T-helper 17 cell (primary cell): Measurements from ENCODE around the gene AADACL4. TPM values are rescaled to one million over a fixed set of nuclear protein-coding genes. Genes with fewer than 3 reads are reported as not detected.
A peak's percentile ranks its signal among the peaks of the same experiment; 100 is the strongest.

Experiments
- ATAC-seq: fragments of 150-1000 bp; cut with Tn5 transposase; 2 replicates; pipeline ENCODE4 v1.10.0; 2021; ENCODE audit warnings: mild to moderate bottlenecking, moderate library complexity
- DNase-seq, 3 donors: peaks; one replicate each; pipeline versions ENCODE4 v3.0.0 to v3.0.0-alpha.2; 2020 to 2021
- H3K9me3 ChIP-seq: one replicate; pipeline ENCODE4 v1.7.0; 2013; ENCODE audit warnings: low read length, mild to moderate bottlenecking; ENCODE audit not compliant: control insufficient read depth, poor library complexity, severe bottlenecking
- H3K27ac Mint-ChIP-seq: one replicate; pipeline ENCODE4 v1.8.0; 2022; ENCODE audit warnings: mild to moderate bottlenecking, moderate library complexity, mixed read lengths
- H3K27me3 Mint-ChIP-seq: one replicate; pipeline ENCODE4 v1.8.0; 2022; ENCODE audit warnings: mixed read lengths
- H3K36me3 Mint-ChIP-seq: one replicate; pipeline ENCODE4 v1.8.0; 2022; ENCODE audit warnings: low read depth, mixed read lengths
- H3K4me1 Mint-ChIP-seq: one replicate; pipeline ENCODE4 v1.8.0; 2022; ENCODE audit warnings: mild to moderate bottlenecking, mixed read lengths
- H3K4me3 Mint-ChIP-seq: one replicate; pipeline ENCODE4 v1.8.0; 2022; ENCODE audit warnings: mild to moderate bottlenecking, moderate library complexity, mixed read lengths
- total RNA-seq, 4 donors: library from RNA in 2 of 4; stranded (reverse) in 2 of 4; gene quantifications; one replicate each; pipeline ENCODE4 v1.2.3 and lab custom pipeline; 2022 to 2026

The AADACL4 gene
- not detected for total RNA-seq
- 0 reads per million in 2 donors for total RNA-seq (lab: John Stamatoyannopoulos, UW)

GRCh38 chr1:12643785-12644184, at the start of gene AADACL4:
Gene AADACL4 (plus strand): TSS chr1:12644085. CDS start chr1:12644547, 462 bp downstream.
- Mint-ChIP-seq H3K27me3 (peaks cover 17% of the 10 kb centered on the region), H3K4me3 (no peak within 1 kb of the TSS), H3K27ac (no peak within 1 kb of the TSS), H3K36me3 (peaks cover 4% of the 10 kb centered on the region), H3K4me1 (peaks cover 7% of the 10 kb centered on the region)
- H3K9me3 ChIP-seq = peaks cover 7% of the 10 kb centered on the region
- ATAC-seq (no peak), DNase-seq (no peak)

GRCh38 chr1:12594490-12594889, 49.4 kb upstream of the AADACL4 start:
- Mint-ChIP-seq H3K27ac (peak overlapping the region; percentile 78), H3K4me3 (peak overlapping the region; percentile 79), H3K36me3 (peaks cover 7% of the 10 kb centered on the region), H3K27me3 (no peaks in the 10 kb centered on the region), H3K4me1 (peaks cover 31% of the 10 kb centered on the region)
- no peaks in the 10 kb centered on the region for H3K9me3 ChIP-seq
- DNase-seq = no peak
- ATAC-seq = no peak

- Mint-ChIP-seq H3K27me3 (no peaks in the 10 kb centered on the region), H3K27ac (peak overlapping the region; percentile 78), H3K4me3 (peak overlapping the region; percentile 79), H3K36me3 (peaks cover 7% of the 10 kb centered on the region), H3K4me1 (peaks cover 35% of the 10 kb centered on the region)
- peak; percentile 48 for ATAC-seq
- no peak for DNase-seq
- no peaks in the 10 kb centered on the region for H3K9me3 ChIP-seq
Observed at GRCh38 chr1:12594966-12595756, 48.7 kb upstream of the AADACL4 start.

GRCh38 chr1:12595757-12596006, 48.2 kb upstream of the AADACL4 start:
- no peak overlapping the region for H3K27ac Mint-ChIP-seq
- DNase-seq (no peak), ATAC-seq (no peak)
- peaks cover 36% of the 10 kb centered on the region for H3K4me1 Mint-ChIP-seq
- no peaks in the 10 kb centered on the region for H3K9me3 ChIP-seq
- peaks cover 7% of the 10 kb centered on the region for H3K36me3 Mint-ChIP-seq
- peak overlapping the region; percentile 21 for H3K4me3 Mint-ChIP-seq
- H3K27me3 Mint-ChIP-seq = no peaks in the 10 kb centered on the region

GRCh38 chr1:12596007-12596821, 47.7 kb upstream of the AADACL4 start:
- ATAC-seq = peak; percentile 45
- peaks cover 7% of the 10 kb centered on the region for H3K36me3 Mint-ChIP-seq
- H3K4me3 Mint-ChIP-seq = peak overlapping the region; percentile 19
- peaks cover 38% of the 10 kb centered on the region for H3K4me1 Mint-ChIP-seq
- no peak for DNase-seq
- no peaks in the 10 kb centered on the region for H3K9me3 ChIP-seq
- H3K27me3 Mint-ChIP-seq = no peaks in the 10 kb centered on the region
- H3K27ac Mint-ChIP-seq = no peak overlapping the region

GRCh38 chr1:12597792-12598191, 46.1 kb upstream of the AADACL4 start:
- Mint-ChIP-seq H3K4me3 (peak overlapping the region; percentile 47), H3K36me3 (peaks cover 5% of the 10 kb centered on the region), H3K27ac (peak overlapping the region; percentile 47), H3K27me3 (no peaks in the 10 kb centered on the region), H3K4me1 (peaks cover 42% of the 10 kb centered on the region)
- DNase-seq = no peak
- no peaks in the 10 kb centered on the region for H3K9me3 ChIP-seq
- ATAC-seq = no peak

- DNase-seq (no peak), ATAC-seq (no peak)
- peaks cover 44% of the 10 kb centered on the region for H3K4me1 Mint-ChIP-seq
- H3K4me3 Mint-ChIP-seq = no peak overlapping the region
- H3K27me3 Mint-ChIP-seq = no peaks in the 10 kb centered on the region
- no peak overlapping the region for H3K27ac Mint-ChIP-seq
- no peaks in the 10 kb centered on the region for H3K9me3 ChIP-seq
- peaks cover 5% of the 10 kb centered on the region for H3K36me3 Mint-ChIP-seq
Observed at GRCh38 chr1:12598974-12599373, 44.9 kb upstream of the AADACL4 start.

GRCh38 chr1:12599657-12600056, 44.2 kb upstream of the AADACL4 start:
- no peak overlapping the region for H3K27ac Mint-ChIP-seq
- H3K4me3 Mint-ChIP-seq = no peak overlapping the region
- ATAC-seq (no peak), DNase-seq (no peak)
- H3K27me3 Mint-ChIP-seq = no peaks in the 10 kb centered on the region
- H3K9me3 ChIP-seq = no peaks in the 10 kb centered on the region
- H3K4me1 Mint-ChIP-seq = peaks cover 45% of the 10 kb centered on the region
- H3K36me3 Mint-ChIP-seq = peaks cover under 1% of the 10 kb centered on the region

GRCh38 chr1:12600335-12600734, 43.5 kb upstream of the AADACL4 start:
- Mint-ChIP-seq H3K27me3 (no peaks in the 10 kb centered on the region), H3K4me1 (peaks cover 41% of the 10 kb centered on the region), H3K36me3 (no peaks in the 10 kb centered on the region), H3K4me3 (no peak overlapping the region), H3K27ac (peak overlapping the region; percentile 97)
- H3K9me3 ChIP-seq = no peaks in the 10 kb centered on the region
- ATAC-seq = no peak
- no peak for DNase-seq

GRCh38 chr1:12600880-12601633, 42.8 kb upstream of the AADACL4 start:
- Mint-ChIP-seq H3K27ac (peak overlapping the region; percentile 97), H3K4me3 (no peak overlapping the region), H3K27me3 (no peaks in the 10 kb centered on the region), H3K36me3 (no peaks in the 10 kb centered on the region), H3K4me1 (peaks cover 41% of the 10 kb centered on the region)
- peak in 2 of 3 donors; percentile 38 to 57 for DNase-seq
- peak; percentile 32 for ATAC-seq
- no peaks in the 10 kb centered on the region for H3K9me3 ChIP-seq

- no peak for DNase-seq
- no peaks in the 10 kb centered on the region for H3K27me3 Mint-ChIP-seq
- peaks cover 41% of the 10 kb centered on the region for H3K4me1 Mint-ChIP-seq
- no peak overlapping the region for H3K4me3 Mint-ChIP-seq
- H3K27ac Mint-ChIP-seq = peak overlapping the region; percentile 97
- H3K9me3 ChIP-seq = no peaks in the 10 kb centered on the region
- no peaks in the 10 kb centered on the region for H3K36me3 Mint-ChIP-seq
- no peak for ATAC-seq
Observed at GRCh38 chr1:12601700-12602658, 41.9 kb upstream of the AADACL4 start.

GRCh38 chr1:12602659-12603024, 41.2 kb upstream of the AADACL4 start:
- no peak for ATAC-seq
- no peak overlapping the region for H3K4me3 Mint-ChIP-seq
- H3K36me3 Mint-ChIP-seq = no peaks in the 10 kb centered on the region

More at GRCh38 chr1:12602659-12603024, 41.2 kb upstream of the AADACL4 start:
- Mint-ChIP-seq H3K27ac (peak overlapping the region; percentile 97), H3K27me3 (no peaks in the 10 kb centered on the region), H3K4me1 (peaks cover 37% of the 10 kb centered on the region)
- no peaks in the 10 kb centered on the region for H3K9me3 ChIP-seq
- DNase-seq = no peak
